Measurements from ENCODE around the gene EBNA1BP2. TPM values are rescaled to one million over a fixed set of nuclear protein-coding genes. Genes with fewer than 3 reads are reported as not detected.

Gene EBNA1BP2
- total and polyA plus RNA-seq, 4 donors, result 25.6 to 90.6 (median 41.6) TPM

GRCh38 chr1:43206600-43207228 is 34.6 kb upstream of the EBNA1BP2 start (continued):
- no peak for TF ChIP-seq CTCF (IDR thresholded peaks at IDR 0.05; ENCODE audit: low read depth, low read length, missing input control)
- no peak for TF ChIP-seq YY1 (IDR thresholded peaks at IDR 0.05)
- TF ChIP-seq GABPA (IDR thresholded peaks at IDR 0.05 in 1 of 2, conservative IDR thresholded peaks at IDR 0.05 in 1 of 2), result peak; percentile 19 to 22
- no peak for TF ChIP-seq ATF3 (IDR thresholded peaks at IDR 0.05)

GRCh38 chr1:43205671-43206070 is 33.6 kb upstream of the EBNA1BP2 start:
- WGBS, result 92% methylated on average over 4 of the region's 4 CpGs
- no peak for DNase-seq (ENCODE audit: low spot score)
- TF ChIP-seq ZBTB33 (IDR thresholded peaks at IDR 0.05) (no peak), HNF4A (conservative IDR thresholded peaks at IDR 0.05) (no peak)

GRCh38 chr1:43204394-43204793 is 32.3 kb upstream of the EBNA1BP2 start:
- TF ChIP-seq CTCF (IDR thresholded peaks at IDR 0.05; ENCODE audit: low read depth, low read length, missing input control), result no peak
- no peak for TF ChIP-seq ZBTB33 (IDR thresholded peaks at IDR 0.05)
- TF ChIP-seq SP1 (IDR thresholded peaks at IDR 0.05), result no peak
- no peak for TF ChIP-seq HNF4G (IDR thresholded peaks at IDR 0.05)
- no peak for TF ChIP-seq EGR1 (IDR thresholded peaks at IDR 0.05; ENCODE audit: low read depth in 2 of 2)
- TF ChIP-seq FOXA2 (IDR thresholded peaks at IDR 0.05), result no peak
- TF ChIP-seq TAF1 (conservative IDR thresholded peaks at IDR 0.05), result no peak
- no peak for TF ChIP-seq MAX (IDR thresholded peaks at IDR 0.05)
- TF ChIP-seq REST (IDR thresholded peaks at IDR 0.05), result no peak
- no peak for TF ChIP-seq RXRA (IDR thresholded peaks at IDR 0.05)
- no peak overlapping the region for H3K4me3 ChIP-seq (ENCODE audit: low read depth in 1 of 3, low read length in 3 of 3)
- no peak for DNase-seq (ENCODE audit: low spot score)
- no peaks in the 10 kb centered on the region for H3K27me3 ChIP-seq (ENCODE audit: control insufficient read depth in 4 of 4, insufficient read depth in 4 of 4, low read length in 3 of 4)
- H3K36me3 ChIP-seq (ENCODE audit: control insufficient read depth in 4 of 4, insufficient read depth in 3 of 4, low read depth in 1 of 4, low read length in 3 of 4), result peaks cover 0 to 29% (median 13%) of the 10 kb centered on the region in 4 donors
- H3K27ac ChIP-seq (ENCODE audit: low read depth in 1 of 2, low read length in 2 of 2), result no peak overlapping the region
- no peak overlapping the region for H3K9ac ChIP-seq (ENCODE audit: low read depth in 1 of 2, low read length in 2 of 2)
- WGBS, result 89% methylated on average over 1 of the region's 1 CpG
- H3K4me1 ChIP-seq (ENCODE audit: control insufficient read depth in 4 of 4, insufficient read depth in 4 of 4, low read length in 3 of 4), result peaks cover 0 to 8% (median 6%) of the 10 kb centered on the region in 4 donors
- no peaks in the 10 kb centered on the region for H3K9me3 ChIP-seq (ENCODE audit: control insufficient read depth in 4 of 4, low read length in 3 of 4)

More at GRCh38 chr1:43205671-43206070, 33.6 kb upstream of the EBNA1BP2 start:
- Histone ChIP-seq H3K9ac (ENCODE audit: low read depth in 1 of 2, low read length in 2 of 2) (no peak overlapping the region), H3K36me3 (ENCODE audit: control insufficient read depth in 4 of 4, insufficient read depth in 3 of 4, low read depth in 1 of 4, low read length in 3 of 4) (peaks cover 0 to 40% (median 17%) of the 10 kb centered on the region in 4 donors), H3K27ac (ENCODE audit: low read depth in 1 of 2, low read length in 2 of 2) (no peak overlapping the region), H3K27me3 (ENCODE audit: control insufficient read depth in 4 of 4, insufficient read depth in 4 of 4, low read length in 3 of 4) (no peaks in the 10 kb centered on the region), H3K4me3 (ENCODE audit: low read depth in 1 of 3, low read length in 3 of 3) (no peak overlapping the region), H3K4me1 (ENCODE audit: control insufficient read depth in 4 of 4, insufficient read depth in 4 of 4, low read length in 3 of 4) (peaks cover 0 to 7% (median 6%) of the 10 kb centered on the region in 4 donors), H3K9me3 (ENCODE audit: control insufficient read depth in 4 of 4, low read length in 3 of 4) (no peaks in the 10 kb centered on the region)

All from liver (tissue), 9 donors.